SU-DHL-6 (cell line): ENCODE data around the gene FZD7.

Source experiments
- H2AFZ ChIP-seq: fragments of 200-600 bp; sonication (generic); 2 replicates; pipeline ENCODE4 v1.6.1; 2014; ENCODE audit warnings: low read depth, mild to moderate bottlenecking, moderate library complexity, mixed read lengths, antibody characterized with exemption, low read length; ENCODE audit not compliant: severe bottlenecking
- H3F3A ChIP-seq: fragments of 200-600 bp; shearing (Covaris generic); 2 replicates; pipeline ENCODE4 v1.6.0; 2016; ENCODE audit warnings: antibody characterized with exemption, mild to moderate bottlenecking; ENCODE audit not compliant: insufficient read depth
- H3K27ac ChIP-seq: fragments of 200-600 bp; sonication (generic); 2 replicates; pipeline ENCODE4 v1.5.1; 2016; ENCODE audit warnings: low read depth, mild to moderate bottlenecking, low read length, moderate library complexity, mixed read lengths
- H3K27me3 ChIP-seq: fragments of 200-600 bp; sonication (generic), shearing (Covaris generic); 2 replicates; pipeline ENCODE4 v1.6.0; 2014; ENCODE audit warnings: mild to moderate bottlenecking, low read length
- H3K36me3 ChIP-seq: fragments of 200-600 bp; sonication (generic); 2 replicates; pipeline ENCODE4 v1.6.1; 2014; ENCODE audit warnings: mild to moderate bottlenecking, low read length, mixed read lengths
- H3K4me2 ChIP-seq: fragments of 300-600, 200-600 bp; shearing (Covaris generic), sonication (generic); 2 replicates; pipeline ENCODE4 v1.6.0; 2014; ENCODE audit warnings: low read length, low read depth, mild to moderate bottlenecking; ENCODE audit not compliant: poor library complexity, severe bottlenecking
- H3K4me3 ChIP-seq: fragments of 200-600 bp; sonication (generic); 2 replicates; pipeline ENCODE4 v1.5.1; 2014; ENCODE audit warnings: antibody characterized with exemption, low read length, mild to moderate bottlenecking, mixed read lengths; ENCODE audit not compliant: insufficient read depth, poor library complexity, severe bottlenecking
- H3K79me2 ChIP-seq: fragments of 200-600 bp; sonication (generic); 2 replicates; pipeline ENCODE4 v1.6.1; 2014; ENCODE audit warnings: mild to moderate bottlenecking, low read length, moderate library complexity; ENCODE audit not compliant: insufficient read depth
- H3K9ac ChIP-seq: fragments of 200-600 bp; sonication (generic); 2 replicates; pipeline ENCODE4 v1.7.0; 2014; ENCODE audit warnings: mild to moderate bottlenecking, low read length
- H3K9me2 ChIP-seq: fragments of 200-600 bp; sonication (generic); replicated peaks from 2 replicates; pipeline ENCODE4 v1.6.1; 2014; ENCODE audit warnings: low read length; ENCODE audit not compliant: insufficient read depth
- H3K9me3 ChIP-seq: fragments of 200-600 bp; sonication (generic); 2 replicates; pipeline ENCODE4 v1.6.1; 2014; ENCODE audit warnings: low read length, mixed read lengths; ENCODE audit not compliant: insufficient read depth
- H4K20me1 ChIP-seq: fragments of 200-600 bp; sonication (generic); 2 replicates; pipeline ENCODE4 v1.6.1; 2014; ENCODE audit warnings: low read depth, mild to moderate bottlenecking, antibody characterized with exemption, low read length, moderate library complexity, mixed read lengths
- CTCF ChIP-seq: fragments of 200-600 bp; sonication (generic); IDR thresholded peaks from one replicate; pipeline ENCODE4 v1.5.1; 2017; ENCODE audit warnings: antibody characterized with exemption, mild to moderate bottlenecking, low read length, moderate library complexity; ENCODE audit not compliant: insufficient read depth, poor library complexity, severe bottlenecking
- EZH2phosphoT487 ChIP-seq: fragments of 200-600 bp; sonication (generic), shearing (Covaris generic); conservative IDR thresholded peaks from 2 replicates; pipeline ENCODE4 v1.6.1; 2018; ENCODE audit warnings: mild to moderate bottlenecking, antibody characterized with exemption, low read length, moderate library complexity, mixed read lengths

FZD7 gene

GRCh38 chr2:202034249-202035088 is 814 bp downstream of the FZD7 start:
- peak overlapping the region; percentile 64 for H3K4me2 ChIP-seq
- H3F3A ChIP-seq: no peaks in the 10 kb centered on the region
- no peak overlapping the region for H3K27ac ChIP-seq
- no peaks in the 10 kb centered on the region for H3K9me3 ChIP-seq
- peak overlapping the region; percentile 54 for H3K9ac ChIP-seq
- H3K27me3 ChIP-seq: no peaks in the 10 kb centered on the region
- H3K4me3 ChIP-seq: peak overlapping the region; percentile 56
- H2AFZ ChIP-seq: peak overlapping the region; percentile 64
- H3K36me3 ChIP-seq: no peaks in the 10 kb centered on the region
- no peaks in the 10 kb centered on the region for H4K20me1 ChIP-seq
- H3K9me2 ChIP-seq: no peaks in the 10 kb centered on the region
- no peak for TF ChIP-seq EZH2phosphoT487
- TF ChIP-seq CTCF: no peak
- H3K79me2 ChIP-seq: no peaks in the 10 kb centered on the region

- Histone ChIP-seq H3K27me3 (no peaks in the 10 kb centered on the region), H3K9me3 (no peaks in the 10 kb centered on the region), H3K4me2 (no peak overlapping the region), H3K27ac (no peak overlapping the region), H3F3A (no peaks in the 10 kb centered on the region), H3K9ac (no peak overlapping the region), H3K79me2 (no peaks in the 10 kb centered on the region), H2AFZ (no peak overlapping the region), H3K4me3 (no peak overlapping the region), H3K36me3 (no peaks in the 10 kb centered on the region), H3K9me2 (no peaks in the 10 kb centered on the region), H4K20me1 (no peaks in the 10 kb centered on the region)
- TF ChIP-seq EZH2phosphoT487: no peak
- TF ChIP-seq CTCF: no peak
These were observed 1.7 kb downstream of the FZD7 start for GRCh38 chr2:202035089-202035940.

GRCh38 chr2:202035941-202036372 is 2.3 kb downstream of the FZD7 start:
- Histone ChIP-seq H3K9me2 (no peaks in the 10 kb centered on the region), H3K36me3 (no peaks in the 10 kb centered on the region), H3K27ac (no peak overlapping the region), H3K4me3 (no peak overlapping the region), H3K27me3 (no peaks in the 10 kb centered on the region), H4K20me1 (no peaks in the 10 kb centered on the region), H3K4me2 (no peak overlapping the region), H3K9ac (no peak overlapping the region), H2AFZ (no peak overlapping the region), H3K9me3 (no peaks in the 10 kb centered on the region), H3K79me2 (no peaks in the 10 kb centered on the region), H3F3A (no peaks in the 10 kb centered on the region)
- TF ChIP-seq CTCF (no peak), EZH2phosphoT487 (no peak)
